Adrenal gland (tissue), 5 donors: ENCODE data around the gene CNOT2.

Experiments
- POLR2A ChIP-seq, 2 donors: fragments of 450-650 bp; IDR thresholded peaks; one replicate each; pipeline ENCODE4 v1.6.1; 2017; ENCODE audit warnings: antibody characterized with exemption in 2 of 2, mild to moderate bottlenecking in 2 of 2, moderate library complexity in 1 of 2
- TF ChIP-seq, protein P1 (sequence below), 6 experiments: fragments of 450-650 bp in 4 of 6; fragments of 200-600 bp in 2 of 6; sonication (generic) in 1 of 6; IDR thresholded peaks; 1 replicate in 5 of 6; 2 replicates in 1 of 6; pipeline versions ENCODE4 v1.5.1 to v1.8.0; 2016 to 2021; ENCODE audit warnings: antibody characterized with exemption in 6 of 6, mild to moderate bottlenecking in 2 of 6, moderate library complexity in 1 of 6
- donor health status: DM: no; HTN: no; CAD: no.

DNA sequence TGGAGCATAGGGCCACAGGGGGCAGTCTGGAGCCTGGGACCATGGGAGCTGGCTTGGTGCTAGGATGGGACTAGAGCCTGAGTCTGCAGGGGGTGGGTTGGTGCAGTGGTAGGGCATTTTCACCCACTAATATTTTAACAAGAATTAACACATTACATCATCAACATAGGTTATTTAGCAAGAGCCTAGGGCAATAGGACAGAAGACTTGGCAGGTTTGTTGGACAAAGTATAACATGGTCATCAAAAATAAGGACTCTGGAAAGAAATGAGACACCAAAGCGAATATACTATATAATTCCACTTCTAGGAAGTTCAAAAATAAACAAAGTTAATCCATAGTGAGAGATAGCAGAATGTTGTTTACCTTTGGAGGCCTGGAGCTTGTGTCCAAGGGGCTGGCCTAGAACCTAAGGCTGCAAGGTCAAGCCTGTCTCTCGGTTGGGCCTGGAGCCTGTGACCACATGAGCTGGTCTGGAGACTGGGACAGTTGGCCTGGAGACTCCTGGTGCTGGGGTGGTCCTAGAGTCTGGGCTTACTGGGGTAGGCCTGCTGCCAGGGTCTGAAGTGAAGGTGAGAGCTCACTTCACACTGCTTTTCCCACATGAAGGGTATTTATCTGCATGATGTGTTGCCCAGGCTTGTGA, 28.1 kb upstream of the CNOT2 start:
- TF ChIP-seq POLR2A (IDR thresholded peaks at IDR 0.05), result no peak
- TF ChIP-seq, protein P1, sequence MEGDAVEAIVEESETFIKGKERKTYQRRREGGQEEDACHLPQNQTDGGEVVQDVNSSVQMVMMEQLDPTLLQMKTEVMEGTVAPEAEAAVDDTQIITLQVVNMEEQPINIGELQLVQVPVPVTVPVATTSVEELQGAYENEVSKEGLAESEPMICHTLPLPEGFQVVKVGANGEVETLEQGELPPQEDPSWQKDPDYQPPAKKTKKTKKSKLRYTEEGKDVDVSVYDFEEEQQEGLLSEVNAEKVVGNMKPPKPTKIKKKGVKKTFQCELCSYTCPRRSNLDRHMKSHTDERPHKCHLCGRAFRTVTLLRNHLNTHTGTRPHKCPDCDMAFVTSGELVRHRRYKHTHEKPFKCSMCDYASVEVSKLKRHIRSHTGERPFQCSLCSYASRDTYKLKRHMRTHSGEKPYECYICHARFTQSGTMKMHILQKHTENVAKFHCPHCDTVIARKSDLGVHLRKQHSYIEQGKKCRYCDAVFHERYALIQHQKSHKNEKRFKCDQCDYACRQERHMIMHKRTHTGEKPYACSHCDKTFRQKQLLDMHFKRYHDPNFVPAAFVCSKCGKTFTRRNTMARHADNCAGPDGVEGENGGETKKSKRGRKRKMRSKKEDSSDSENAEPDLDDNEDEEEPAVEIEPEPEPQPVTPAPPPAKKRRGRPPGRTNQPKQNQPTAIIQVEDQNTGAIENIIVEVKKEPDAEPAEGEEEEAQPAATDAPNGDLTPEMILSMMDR (IDR thresholded peaks at IDR 0.05), result no peak
